Liver (tissue), 3 donors: ENCODE measurements around the gene KLF5.

Experiments used
- CTCF ChIP-seq: fragments of 150-350 bp; IDR thresholded peaks from 2 replicates; pipeline ENCODE4 v1.5.1; 2017; ENCODE audit warnings: improper control_type of control experiment, low read depth, low read length; ENCODE audit not compliant: missing input control
- JUND ChIP-seq, 2 donors: IDR thresholded peaks; 2 replicates each; pipeline ENCODE4 v1.6.1; 2016; ENCODE audit warnings: antibody characterized with exemption in 2 of 2
- RXRA ChIP-seq, 2 donors: IDR thresholded peaks; 2 replicates each; pipeline ENCODE4 v1.6.1; 2017 to 2018; ENCODE audit warnings: antibody characterized with exemption in 2 of 2, mild to moderate bottlenecking in 1 of 2
- SP1 ChIP-seq: IDR thresholded peaks from 2 replicates; pipeline ENCODE4 v1.6.1; 2018; ENCODE audit warnings: antibody characterized with exemption, mild to moderate bottlenecking
- TAF1 ChIP-seq: conservative IDR thresholded peaks from 2 replicates; pipeline ENCODE4 v1.6.1; 2016; ENCODE audit warnings: antibody characterized with exemption, mild to moderate bottlenecking
- YY1 ChIP-seq: IDR thresholded peaks from 2 replicates; pipeline ENCODE4 v1.6.1; 2016; ENCODE audit warnings: antibody characterized with exemption, mild to moderate bottlenecking
- TF ChIP-seq, protein P1 (sequence below): IDR thresholded peaks from 2 replicates; pipeline ENCODE4 v1.6.1; 2016; ENCODE audit warnings: antibody characterized with exemption
- TF ChIP-seq, protein P2 (sequence below): IDR thresholded peaks from 2 replicates; pipeline ENCODE4 v1.6.1; 2016; ENCODE audit warnings: antibody characterized with exemption, mild to moderate bottlenecking
- donor health status: healthy.
- donor health status: healthy.

DNA sequence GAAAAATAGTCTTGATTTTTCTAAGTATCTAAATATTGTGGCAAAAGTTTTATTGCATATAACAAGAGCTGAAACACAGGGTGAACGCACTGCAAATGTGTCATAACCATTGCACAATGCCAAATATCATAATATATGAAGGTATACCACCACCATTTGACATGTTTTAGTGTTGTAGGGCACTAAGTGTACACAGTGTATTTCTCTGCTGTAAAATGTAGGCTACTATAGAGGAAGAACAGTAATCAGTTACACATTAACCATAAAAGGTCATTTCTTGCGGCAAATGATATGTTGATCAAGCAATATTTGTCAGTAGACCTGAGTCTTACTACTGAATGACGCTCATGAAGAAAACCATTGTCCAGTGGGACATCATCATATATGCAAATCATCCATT, 18.3 kb upstream of the KLF5 start:
- TF ChIP-seq TAF1 (no peak), CTCF (no peak), YY1 (no peak), RXRA (IDR thresholded peaks at IDR 0.05) (no peak), JUND (IDR thresholded peaks at IDR 0.05) (no peak), SP1 (no peak)
- TF ChIP-seq, protein P1, sequence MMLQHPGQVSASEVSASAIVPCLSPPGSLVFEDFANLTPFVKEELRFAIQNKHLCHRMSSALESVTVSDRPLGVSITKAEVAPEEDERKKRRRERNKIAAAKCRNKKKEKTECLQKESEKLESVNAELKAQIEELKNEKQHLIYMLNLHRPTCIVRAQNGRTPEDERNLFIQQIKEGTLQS, result no peak
- TF ChIP-seq, protein P2, sequence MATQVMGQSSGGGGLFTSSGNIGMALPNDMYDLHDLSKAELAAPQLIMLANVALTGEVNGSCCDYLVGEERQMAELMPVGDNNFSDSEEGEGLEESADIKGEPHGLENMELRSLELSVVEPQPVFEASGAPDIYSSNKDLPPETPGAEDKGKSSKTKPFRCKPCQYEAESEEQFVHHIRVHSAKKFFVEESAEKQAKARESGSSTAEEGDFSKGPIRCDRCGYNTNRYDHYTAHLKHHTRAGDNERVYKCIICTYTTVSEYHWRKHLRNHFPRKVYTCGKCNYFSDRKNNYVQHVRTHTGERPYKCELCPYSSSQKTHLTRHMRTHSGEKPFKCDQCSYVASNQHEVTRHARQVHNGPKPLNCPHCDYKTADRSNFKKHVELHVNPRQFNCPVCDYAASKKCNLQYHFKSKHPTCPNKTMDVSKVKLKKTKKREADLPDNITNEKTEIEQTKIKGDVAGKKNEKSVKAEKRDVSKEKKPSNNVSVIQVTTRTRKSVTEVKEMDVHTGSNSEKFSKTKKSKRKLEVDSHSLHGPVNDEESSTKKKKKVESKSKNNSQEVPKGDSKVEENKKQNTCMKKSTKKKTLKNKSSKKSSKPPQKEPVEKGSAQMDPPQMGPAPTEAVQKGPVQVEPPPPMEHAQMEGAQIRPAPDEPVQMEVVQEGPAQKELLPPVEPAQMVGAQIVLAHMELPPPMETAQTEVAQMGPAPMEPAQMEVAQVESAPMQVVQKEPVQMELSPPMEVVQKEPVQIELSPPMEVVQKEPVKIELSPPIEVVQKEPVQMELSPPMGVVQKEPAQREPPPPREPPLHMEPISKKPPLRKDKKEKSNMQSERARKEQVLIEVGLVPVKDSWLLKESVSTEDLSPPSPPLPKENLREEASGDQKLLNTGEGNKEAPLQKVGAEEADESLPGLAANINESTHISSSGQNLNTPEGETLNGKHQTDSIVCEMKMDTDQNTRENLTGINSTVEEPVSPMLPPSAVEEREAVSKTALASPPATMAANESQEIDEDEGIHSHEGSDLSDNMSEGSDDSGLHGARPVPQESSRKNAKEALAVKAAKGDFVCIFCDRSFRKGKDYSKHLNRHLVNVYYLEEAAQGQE, result no peak
